Mesendoderm (in vitro differentiated cells): ENCODE results near the gene TRIM69.

Source experiments
- DNase-seq: peaks from one replicate; pipeline ENCODE4 v3.0.0; 2013
- H2AK5ac ChIP-seq: 2 replicates; pipeline ENCODE4 v1.6.1; 2013; ENCODE audit warnings: low read length, inconsistent platforms
- H2BK120ac ChIP-seq: 2 replicates; pipeline ENCODE4 v1.6.1; 2013; ENCODE audit warnings: low read depth, mild to moderate bottlenecking, low read length, moderate library complexity, mixed read lengths
- H2BK15ac ChIP-seq: replicated peaks from 2 replicates; pipeline ENCODE4 v1.6.1; 2013; ENCODE audit warnings: low read depth, mild to moderate bottlenecking, moderate library complexity
- H2BK5ac ChIP-seq: 2 replicates; pipeline ENCODE4 v1.6.1; 2013; ENCODE audit warnings: low read length, inconsistent platforms
- H3K18ac ChIP-seq: 2 replicates; pipeline ENCODE4 v1.6.1; 2013; ENCODE audit warnings: mild to moderate bottlenecking, low read length, mixed read lengths
- H3K23ac ChIP-seq: one replicate; pipeline ENCODE4 v1.6.1; 2013; ENCODE audit warnings: low read length
- H3K27ac ChIP-seq: 2 replicates; pipeline ENCODE4 v1.5.1; 2013; ENCODE audit warnings: low read depth, mild to moderate bottlenecking, inconsistent platforms, low read length, moderate library complexity
- H3K27me3 ChIP-seq: 2 replicates; pipeline ENCODE4 v1.6.1; 2013; ENCODE audit warnings: low read length, control low read depth, mild to moderate bottlenecking, inconsistent platforms; ENCODE audit not compliant: insufficient read depth, poor library complexity
- H3K36me3 ChIP-seq: 2 replicates; pipeline ENCODE4 v1.6.1; 2013; ENCODE audit warnings: low read length, inconsistent platforms; ENCODE audit not compliant: control insufficient read depth, insufficient read depth
- H3K4ac ChIP-seq: one replicate; pipeline ENCODE4 v1.6.1; 2013; ENCODE audit warnings: low read depth, mild to moderate bottlenecking, low read length, moderate library complexity
- H3K4me1 ChIP-seq: 2 replicates; pipeline ENCODE4 v1.6.1; 2013; ENCODE audit warnings: low read depth, low read length, inconsistent platforms; ENCODE audit not compliant: control insufficient read depth
- H3K4me2 ChIP-seq: 2 replicates; pipeline ENCODE4 v1.6.1; 2013; ENCODE audit warnings: low read length
- H3K4me3 ChIP-seq: 2 replicates; pipeline ENCODE4 v1.5.1; 2013; ENCODE audit warnings: mild to moderate bottlenecking, low read length
- H3K56ac ChIP-seq: one replicate; pipeline ENCODE4 v1.6.1; 2013; ENCODE audit warnings: low read length
- H3K79me1 ChIP-seq: 2 replicates; pipeline ENCODE4 v1.6.1; 2013; ENCODE audit warnings: low read length, inconsistent platforms
- H3K79me2 ChIP-seq: 2 replicates; pipeline ENCODE4 v1.6.1; 2013; ENCODE audit warnings: mild to moderate bottlenecking, low read length; ENCODE audit not compliant: control insufficient read depth, insufficient read depth
- H3K9ac ChIP-seq: 2 replicates; pipeline ENCODE4 v1.6.1; 2013; ENCODE audit warnings: low read length, inconsistent platforms
- H4K5ac ChIP-seq: one replicate; pipeline ENCODE4 v1.6.1; 2013; ENCODE audit warnings: low read length
- H4K8ac ChIP-seq: one replicate; pipeline ENCODE4 v1.6.1; 2013; ENCODE audit warnings: low read depth, mild to moderate bottlenecking, control low read depth, low read length, moderate library complexity
- WGBS: extraction: QIAGEN DNeasy Blood & Tissue Kit; methylation state at CpG from one replicate; pipeline ENCODE4 v1.1.7; 2013; ENCODE audit warnings: low lambda C conversion rate, missing lambda C conversion rate; ENCODE audit not compliant: insufficient coverage; ENCODE audit errors: extremely low coverage; 5-methylcytosine and 5-hydroxymethylcytosine counted together

The TRIM69 gene

DNA sequence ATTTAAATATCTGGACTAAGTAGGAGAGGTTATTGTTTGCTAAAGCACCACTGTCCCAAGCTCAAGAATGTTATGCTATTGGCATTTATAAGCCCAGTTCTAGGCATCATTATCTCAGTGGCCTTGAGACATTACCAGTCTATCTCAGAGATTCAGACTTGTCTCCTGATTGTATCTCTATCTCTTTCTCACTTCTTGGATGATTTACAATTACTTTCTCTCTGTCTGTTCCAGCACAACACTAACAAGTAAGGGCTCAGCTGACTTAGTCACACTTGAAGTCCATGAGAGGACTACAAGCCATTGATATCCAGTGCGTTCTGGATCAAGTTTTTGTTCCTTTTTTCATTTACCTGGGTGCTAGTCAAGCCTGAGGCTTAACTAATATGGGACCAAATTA lies 60.2 kb downstream of the TRIM69 start:
- H3K18ac ChIP-seq: no peak overlapping the region
- no peak overlapping the region for H3K56ac ChIP-seq
- no peaks in the 10 kb centered on the region for H3K79me1 ChIP-seq
- H2BK15ac ChIP-seq: no peak overlapping the region
- H3K27me3 ChIP-seq: no peaks in the 10 kb centered on the region
- H2AK5ac ChIP-seq: no peak overlapping the region
- H3K4me2 ChIP-seq: no peak overlapping the region
- no peak overlapping the region for H3K4ac ChIP-seq
- H2BK5ac ChIP-seq: no peak overlapping the region
- no peak overlapping the region for H2BK120ac ChIP-seq
- H3K9ac ChIP-seq: no peak overlapping the region
- no peak overlapping the region for H3K4me3 ChIP-seq
- no peaks in the 10 kb centered on the region for H3K79me2 ChIP-seq
- no peaks in the 10 kb centered on the region for H3K36me3 ChIP-seq
- H3K27ac ChIP-seq: no peak overlapping the region
- no peak for DNase-seq
- H3K23ac ChIP-seq: no peak overlapping the region
- no peak overlapping the region for H4K8ac ChIP-seq
- H3K4me1 ChIP-seq: no peaks in the 10 kb centered on the region
- no peak overlapping the region for H4K5ac ChIP-seq
- WGBS: no CpG with 5 or more reads among the region's 1 CpG

DNA sequence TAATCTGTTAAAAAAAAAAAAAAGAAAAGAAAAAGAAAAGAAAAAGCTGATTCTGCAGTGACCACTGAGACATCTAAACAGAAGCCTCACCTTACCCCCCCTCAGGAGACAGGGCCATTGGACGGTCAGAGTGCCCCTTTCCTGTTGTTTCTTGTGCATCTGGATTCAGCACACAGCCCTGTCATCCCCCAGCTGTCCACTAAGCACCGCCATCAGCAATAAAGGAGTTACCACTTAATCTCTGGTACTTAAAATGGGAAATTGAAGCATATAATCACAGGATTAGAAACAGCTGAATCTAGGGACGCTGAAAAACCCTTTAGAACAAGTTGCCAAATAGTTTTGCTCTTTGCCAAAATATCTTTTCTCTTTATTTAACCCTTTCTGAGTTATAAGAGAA lies 62.5 kb downstream of the TRIM69 start:
- H4K5ac ChIP-seq: no peak overlapping the region
- H3K79me2 ChIP-seq: no peaks in the 10 kb centered on the region
- no peak overlapping the region for H3K23ac ChIP-seq
- no peak overlapping the region for H3K4ac ChIP-seq
- no peak overlapping the region for H3K18ac ChIP-seq
- H3K9ac ChIP-seq: no peak overlapping the region
- no peak overlapping the region for H2AK5ac ChIP-seq
- H2BK15ac ChIP-seq: no peak overlapping the region
- H2BK120ac ChIP-seq: no peak overlapping the region
- no peaks in the 10 kb centered on the region for H3K79me1 ChIP-seq
- no peak overlapping the region for H4K8ac ChIP-seq
- no peak overlapping the region for H3K56ac ChIP-seq
- WGBS: no CpG with 5 or more reads among the region's 3 CpGs
- H3K36me3 ChIP-seq: no peaks in the 10 kb centered on the region
- DNase-seq: no peak
- no peaks in the 10 kb centered on the region for H3K27me3 ChIP-seq
- H2BK5ac ChIP-seq: no peak overlapping the region
- H3K4me3 ChIP-seq: no peak overlapping the region
- H3K27ac ChIP-seq: no peak overlapping the region
- H3K4me2 ChIP-seq: no peak overlapping the region
- H3K4me1 ChIP-seq: no peaks in the 10 kb centered on the region

DNA sequence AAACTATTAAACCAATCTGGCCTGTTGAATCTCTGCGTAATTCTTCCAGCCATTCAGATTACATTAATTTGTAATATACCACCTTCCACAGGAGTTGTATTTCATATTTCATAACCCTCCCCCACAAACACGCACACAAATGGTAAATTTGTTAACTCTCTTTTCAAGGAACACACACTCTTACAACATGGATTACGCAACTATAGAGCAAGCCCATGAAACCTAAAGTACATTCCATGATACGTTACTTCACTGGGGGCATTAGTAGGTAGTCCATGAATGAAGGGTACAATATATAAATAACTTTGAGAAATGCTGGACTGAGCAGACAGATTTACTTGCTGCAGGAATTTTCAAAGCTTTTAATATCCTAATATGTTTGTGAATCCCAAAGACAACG lies 65.0 kb downstream of the TRIM69 start:
- no peak overlapping the region for H3K23ac ChIP-seq
- H2AK5ac ChIP-seq: no peak overlapping the region
- no peak overlapping the region for H3K4me3 ChIP-seq
- H2BK15ac ChIP-seq: no peak overlapping the region
- DNase-seq: no peak
- WGBS: 100% methylated on average over 1 of the region's 5 CpGs
- no peak overlapping the region for H3K56ac ChIP-seq
- H4K8ac ChIP-seq: no peak overlapping the region
- H3K36me3 ChIP-seq: no peaks in the 10 kb centered on the region
- H2BK5ac ChIP-seq: no peak overlapping the region
- no peak overlapping the region for H3K18ac ChIP-seq
- H3K27me3 ChIP-seq: no peaks in the 10 kb centered on the region
- H2BK120ac ChIP-seq: no peak overlapping the region
- no peaks in the 10 kb centered on the region for H3K79me2 ChIP-seq
- no peak overlapping the region for H3K9ac ChIP-seq
- no peak overlapping the region for H3K4ac ChIP-seq
- H3K4me1 ChIP-seq: no peaks in the 10 kb centered on the region
- H3K79me1 ChIP-seq: no peaks in the 10 kb centered on the region
- H3K27ac ChIP-seq: no peak overlapping the region
- no peak overlapping the region for H3K4me2 ChIP-seq
- no peak overlapping the region for H4K5ac ChIP-seq

DNA sequence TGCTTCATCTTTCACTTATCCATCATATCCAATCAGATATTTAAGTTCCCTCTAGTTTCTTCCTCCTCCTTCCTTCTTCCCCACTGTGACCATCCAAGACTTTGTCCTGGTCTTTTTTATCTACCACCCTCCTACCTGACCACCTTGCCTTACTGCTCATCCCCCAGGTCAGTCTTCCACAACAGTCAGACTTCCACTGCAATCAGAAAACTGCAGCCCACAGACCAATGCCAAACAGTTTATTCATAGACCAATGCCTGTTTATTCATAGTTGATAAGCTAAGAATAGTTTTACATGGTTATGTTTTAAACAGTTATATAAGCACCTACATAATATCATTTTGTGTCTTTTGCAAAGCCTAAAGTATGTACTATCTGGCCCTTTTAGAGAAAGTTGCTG lies 65.5 kb downstream of the TRIM69 start:
- H3K27me3 ChIP-seq: no peaks in the 10 kb centered on the region
- H2AK5ac ChIP-seq: no peak overlapping the region
- no peaks in the 10 kb centered on the region for H3K36me3 ChIP-seq
- no peak overlapping the region for H3K18ac ChIP-seq
- no peak overlapping the region for H4K8ac ChIP-seq
- no peak overlapping the region for H4K5ac ChIP-seq
- H3K79me1 ChIP-seq: no peaks in the 10 kb centered on the region
- DNase-seq: no peak
- no peak overlapping the region for H3K4ac ChIP-seq
- H2BK120ac ChIP-seq: no peak overlapping the region
- no peaks in the 10 kb centered on the region for H3K4me1 ChIP-seq
- no peak overlapping the region for H3K56ac ChIP-seq
- H3K4me3 ChIP-seq: no peak overlapping the region
- H3K27ac ChIP-seq: no peak overlapping the region
- no peak overlapping the region for H3K9ac ChIP-seq
- H3K79me2 ChIP-seq: no peaks in the 10 kb centered on the region
- no peak overlapping the region for H3K4me2 ChIP-seq
- no peak overlapping the region for H2BK5ac ChIP-seq
- no peak overlapping the region for H3K23ac ChIP-seq
- no peak overlapping the region for H2BK15ac ChIP-seq

DNA sequence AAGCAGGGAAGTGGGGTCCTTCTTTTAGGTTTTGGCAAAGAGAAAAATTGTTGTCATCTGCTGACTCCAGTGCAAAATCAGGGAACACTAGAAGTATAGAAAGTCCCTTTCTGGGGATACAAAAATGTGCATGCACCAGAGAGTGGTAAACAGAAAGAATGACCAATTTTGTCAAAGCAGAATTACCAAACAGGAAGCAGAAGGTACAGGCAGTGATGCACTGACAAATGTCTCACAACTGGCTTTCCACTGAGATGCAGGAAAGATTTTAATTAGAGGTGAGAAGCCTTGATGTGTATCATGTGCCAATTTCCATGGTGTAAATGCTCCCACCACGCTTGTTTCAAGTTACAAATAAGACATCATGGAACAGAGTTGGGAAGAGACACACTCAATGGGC lies 66.0 kb downstream of the TRIM69 start:
- no peak overlapping the region for H3K27ac ChIP-seq
- H4K8ac ChIP-seq: no peak overlapping the region
- no peaks in the 10 kb centered on the region for H3K27me3 ChIP-seq
- H3K79me2 ChIP-seq: no peaks in the 10 kb centered on the region
- no peak overlapping the region for H3K9ac ChIP-seq
- no peak overlapping the region for H2AK5ac ChIP-seq
- H3K4ac ChIP-seq: no peak overlapping the region
- H3K36me3 ChIP-seq: no peaks in the 10 kb centered on the region
- no peak overlapping the region for H3K18ac ChIP-seq
- WGBS: no CpG with 5 or more reads among the region's 1 CpG
- no peak for DNase-seq
- H3K56ac ChIP-seq: no peak overlapping the region
- no peak overlapping the region for H2BK15ac ChIP-seq
- no peak overlapping the region for H2BK120ac ChIP-seq
- H3K23ac ChIP-seq: no peak overlapping the region
- no peaks in the 10 kb centered on the region for H3K79me1 ChIP-seq
- H3K4me3 ChIP-seq: no peak overlapping the region
- no peak overlapping the region for H4K5ac ChIP-seq
- no peak overlapping the region for H2BK5ac ChIP-seq
- no peak overlapping the region for H3K4me2 ChIP-seq
- no peaks in the 10 kb centered on the region for H3K4me1 ChIP-seq

DNA sequence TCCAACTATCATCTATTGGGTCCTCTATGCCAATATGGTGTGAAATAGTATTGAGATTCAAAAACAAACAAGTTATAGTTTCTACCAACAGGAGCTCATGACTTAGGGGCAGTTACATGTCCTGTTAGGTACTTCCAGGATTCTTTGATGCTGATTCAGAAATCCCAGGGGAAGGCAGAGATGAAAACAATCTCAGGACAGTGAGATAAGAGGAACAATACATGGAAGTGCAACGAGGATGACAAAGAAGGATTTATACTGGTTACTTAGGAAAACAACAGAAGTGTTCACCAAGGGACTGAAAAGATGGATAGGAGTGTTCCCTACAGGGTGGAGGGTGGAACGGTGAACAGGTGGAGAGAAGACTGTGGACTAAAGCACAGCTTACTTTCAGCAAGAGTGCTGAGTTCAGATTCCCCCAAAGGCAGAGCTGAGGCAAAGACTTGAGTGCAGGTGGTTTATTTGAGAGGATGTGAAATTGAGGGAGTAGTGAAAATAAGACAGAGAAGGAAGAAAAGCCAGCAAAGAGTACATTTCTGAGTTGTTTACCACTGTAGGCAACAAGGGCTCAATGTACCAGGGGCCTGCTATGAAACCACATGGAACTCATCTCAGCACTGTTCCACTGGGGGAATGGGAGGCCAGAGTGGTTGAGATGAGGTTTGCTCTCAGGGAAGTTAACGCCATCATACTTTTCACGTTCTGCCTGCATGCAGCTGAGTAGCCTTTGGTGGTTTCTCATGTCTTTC lies 68.1 kb downstream of the TRIM69 start:
- Histone ChIP-seq H3K9ac (no peak overlapping the region), H3K18ac (no peak overlapping the region), H3K4me2 (no peak overlapping the region), H2BK5ac (no peak overlapping the region), H3K79me1 (no peaks in the 10 kb centered on the region), H2BK120ac (no peak overlapping the region), H4K5ac (no peak overlapping the region), H3K56ac (no peak overlapping the region), H3K4ac (no peak overlapping the region), H2BK15ac (no peak overlapping the region), H3K27ac (no peak overlapping the region), H3K36me3 (no peaks in the 10 kb centered on the region), H3K23ac (no peak overlapping the region), H3K4me3 (no peak overlapping the region), H4K8ac (no peak overlapping the region), H3K79me2 (no peaks in the 10 kb centered on the region), H3K27me3 (no peaks in the 10 kb centered on the region), H2AK5ac (no peak overlapping the region), H3K4me1 (no peaks in the 10 kb centered on the region)
- no peak for DNase-seq
- no CpG with 5 or more reads among the region's 4 CpGs for WGBS
